Tibial nerve (tissue), 4 donors: ENCODE results near the gene JAKMIP2. TPM values are rescaled to one million over a fixed set of nuclear protein-coding genes. Genes with fewer than 3 reads are reported as not detected.

ENCODE experiments used
- DNase-seq, 2 donors: peaks; one replicate each; pipeline ENCODE4 v3.0.0-alpha.2; 2019; ENCODE audit warnings: low spot score in 2 of 2
- H3K27ac ChIP-seq, 4 donors: fragments of 200-600 bp; sonication (generic) in 3 of 4; one replicate each; pipeline ENCODE4 v1.5.1; 2017 to 2019; ENCODE audit warnings: mild to moderate bottlenecking in 1 of 4
- H3K27me3 ChIP-seq, 2 donors: fragments of 200-600 bp; sonication (generic) in 1 of 2; one replicate each; pipeline versions ENCODE4 v1.5.1 to v1.6.0; 2017 to 2019
- H3K36me3 ChIP-seq, 3 donors: fragments of 200-600 bp; sonication (generic); one replicate each; pipeline ENCODE4 v1.5.1; 2018 to 2019
- H3K4me1 ChIP-seq, 4 donors: fragments of 200-600 bp; sonication (generic) in 3 of 4; one replicate each; pipeline ENCODE4 v1.5.1; 2017 to 2019
- H3K4me3 ChIP-seq, 4 donors: fragments of 200-600 bp; sonication (generic) in 3 of 4; one replicate each; pipeline ENCODE4 v1.5.1; 2017 to 2019; ENCODE audit warnings: mild to moderate bottlenecking in 1 of 4, moderate library complexity in 1 of 4
- H3K9me3 ChIP-seq, 4 donors: fragments of 200-600 bp; sonication (generic) in 3 of 4; one replicate each; pipeline ENCODE4 v1.5.1; 2017 to 2019
- CTCF ChIP-seq, 5 experiments: fragments of 200-600 bp in 3 of 5; fragments of 450-650 bp in 2 of 5; sonication (generic) in 3 of 5; IDR thresholded peaks; one replicate each; pipeline ENCODE4 v1.5.1; 2016 to 2019; ENCODE audit warnings: antibody characterized with exemption in 5 of 5, mild to moderate bottlenecking in 3 of 5, moderate library complexity in 2 of 5
- EP300 ChIP-seq, 2 donors: sonication (generic); formaldehyde crosslinking; IDR thresholded peaks; one replicate each; pipeline ENCODE4 v1.6.1; 2017; ENCODE audit warnings: antibody characterized with exemption in 2 of 2, mild to moderate bottlenecking in 1 of 2
- POLR2A ChIP-seq, 2 donors: fragments of 450-650 bp; IDR thresholded peaks; one replicate each; pipeline ENCODE4 v1.6.1; 2017; ENCODE audit warnings: antibody characterized with exemption in 2 of 2, mild to moderate bottlenecking in 2 of 2, moderate library complexity in 2 of 2
- WGBS, 2 donors: methylation state at CpG; one replicate each; pipeline ENCODE4 v1.1.5; 2018; 5-methylcytosine and 5-hydroxymethylcytosine counted together
- total RNA-seq, 4 donors: library from RNA; depleted of rRNA; stranded (reverse); fragments of >200 nt; gene quantifications; one replicate each; pipeline ENCODE4 v1.1.0, GENCODE V29; 2016

JAKMIP2 gene
- total RNA-seq, 4 donors from 2014 or later: 7.2 to 22.7 (median 13.5) TPM

GRCh38 chr5:147800491-147800890 lies 18.0 kb upstream of the JAKMIP2 start:
- WGBS, 2 donors: 86% methylated on average over 3 of the region's 3 CpGs
- TF ChIP-seq POLR2A (IDR thresholded peaks at IDR 0.05) (no peak), EP300 (IDR thresholded peaks at IDR 0.05) (no peak), CTCF (IDR thresholded peaks at IDR 0.05) (no peak)
- H3K9me3 ChIP-seq: no peaks in the 10 kb centered on the region
- H3K27me3 ChIP-seq: no peaks in the 10 kb centered on the region
- no peak for DNase-seq
- H3K4me3 ChIP-seq: no peak overlapping the region
- no peaks in the 10 kb centered on the region for H3K36me3 ChIP-seq
- no peak overlapping the region for H3K27ac ChIP-seq
- peaks cover 0 to 12% (median 4%) of the 10 kb centered on the region in 4 donors for H3K4me1 ChIP-seq

GRCh38 chr5:147796556-147797308 lies 14.2 kb upstream of the JAKMIP2 start:
- no peak overlapping the region for H3K4me3 ChIP-seq
- no peak for DNase-seq
- H3K4me1 ChIP-seq: no peaks in the 10 kb centered on the region
- no peak overlapping the region for H3K27ac ChIP-seq
- no peaks in the 10 kb centered on the region for H3K36me3 ChIP-seq
- no peaks in the 10 kb centered on the region for H3K27me3 ChIP-seq
- TF ChIP-seq CTCF (IDR thresholded peaks at IDR 0.05) (no peak), POLR2A (IDR thresholded peaks at IDR 0.05) (no peak), EP300 (IDR thresholded peaks at IDR 0.05) (no peak)
- no peaks in the 10 kb centered on the region for H3K9me3 ChIP-seq
- WGBS, 2 donors: 75 to 76% methylated on average over 6 of the region's 6 CpGs

GRCh38 chr5:147791181-147791580 lies 8.7 kb upstream of the JAKMIP2 start:
- H3K36me3 ChIP-seq: no peaks in the 10 kb centered on the region
- H3K9me3 ChIP-seq: no peaks in the 10 kb centered on the region
- H3K27ac ChIP-seq: no peak overlapping the region
- TF ChIP-seq EP300 (IDR thresholded peaks at IDR 0.05): no peak
- no peak for TF ChIP-seq POLR2A (IDR thresholded peaks at IDR 0.05)
- no peak for TF ChIP-seq CTCF (IDR thresholded peaks at IDR 0.05)
- WGBS, 2 donors: 92 to 94% methylated on average over 6 of the region's 6 CpGs
- no peaks in the 10 kb centered on the region for H3K27me3 ChIP-seq
- H3K4me1 ChIP-seq: no peaks in the 10 kb centered on the region
- no peak overlapping the region for H3K4me3 ChIP-seq
- DNase-seq: no peak

- no peak overlapping the region for H3K4me3 ChIP-seq
- TF ChIP-seq EP300 (IDR thresholded peaks at IDR 0.05): no peak
- no peak for TF ChIP-seq CTCF (IDR thresholded peaks at IDR 0.05)
- no peak for TF ChIP-seq POLR2A (IDR thresholded peaks at IDR 0.05)
- no peaks in the 10 kb centered on the region for H3K36me3 ChIP-seq
- H3K27me3 ChIP-seq: no peaks in the 10 kb centered on the region
- DNase-seq: peak in 1 of 2 donors; percentile 13
- WGBS, 2 donors: 60 to 68% methylated on average over 2 of the region's 2 CpGs
- no peaks in the 10 kb centered on the region for H3K4me1 ChIP-seq
- no peak overlapping the region for H3K27ac ChIP-seq
- no peaks in the 10 kb centered on the region for H3K9me3 ChIP-seq
Observed at GRCh38 chr5:147789820-147790219, 7.3 kb upstream of the JAKMIP2 start.

GRCh38 chr5:147788023-147788422 lies 5.5 kb upstream of the JAKMIP2 start:
- no peak for DNase-seq
- TF ChIP-seq POLR2A (IDR thresholded peaks at IDR 0.05): no peak
- TF ChIP-seq EP300 (IDR thresholded peaks at IDR 0.05): no peak
- TF ChIP-seq CTCF (IDR thresholded peaks at IDR 0.05): no peak
- Histone ChIP-seq H3K9me3 (no peaks in the 10 kb centered on the region), H3K36me3 (no peaks in the 10 kb centered on the region), H3K27ac (peak overlapping the region in 1 of 4 donors; percentile 25), H3K4me1 (peaks cover 0 to 1% (median 0%) of the 10 kb centered on the region in 4 donors), H3K27me3 (no peaks in the 10 kb centered on the region), H3K4me3 (no peak overlapping the region)
